HG02642 (cell line): Measurements from ENCODE around the gene ELOVL7.
"Not testable (repeated sequence)": the region's sequence is repeated elsewhere in the genome, so short reads cannot be mapped to it uniquely, and the experiment has no call there.

Experiments
- ATAC-seq: cut with Tn5 transposase; IDR thresholded peaks from one replicate; pipeline ENCODE4 v1.9.1; 2021; ENCODE audit warnings: mild to moderate bottlenecking; ENCODE audit not compliant: unreplicated experiment, poor library complexity

The ELOVL7 gene

DNA sequence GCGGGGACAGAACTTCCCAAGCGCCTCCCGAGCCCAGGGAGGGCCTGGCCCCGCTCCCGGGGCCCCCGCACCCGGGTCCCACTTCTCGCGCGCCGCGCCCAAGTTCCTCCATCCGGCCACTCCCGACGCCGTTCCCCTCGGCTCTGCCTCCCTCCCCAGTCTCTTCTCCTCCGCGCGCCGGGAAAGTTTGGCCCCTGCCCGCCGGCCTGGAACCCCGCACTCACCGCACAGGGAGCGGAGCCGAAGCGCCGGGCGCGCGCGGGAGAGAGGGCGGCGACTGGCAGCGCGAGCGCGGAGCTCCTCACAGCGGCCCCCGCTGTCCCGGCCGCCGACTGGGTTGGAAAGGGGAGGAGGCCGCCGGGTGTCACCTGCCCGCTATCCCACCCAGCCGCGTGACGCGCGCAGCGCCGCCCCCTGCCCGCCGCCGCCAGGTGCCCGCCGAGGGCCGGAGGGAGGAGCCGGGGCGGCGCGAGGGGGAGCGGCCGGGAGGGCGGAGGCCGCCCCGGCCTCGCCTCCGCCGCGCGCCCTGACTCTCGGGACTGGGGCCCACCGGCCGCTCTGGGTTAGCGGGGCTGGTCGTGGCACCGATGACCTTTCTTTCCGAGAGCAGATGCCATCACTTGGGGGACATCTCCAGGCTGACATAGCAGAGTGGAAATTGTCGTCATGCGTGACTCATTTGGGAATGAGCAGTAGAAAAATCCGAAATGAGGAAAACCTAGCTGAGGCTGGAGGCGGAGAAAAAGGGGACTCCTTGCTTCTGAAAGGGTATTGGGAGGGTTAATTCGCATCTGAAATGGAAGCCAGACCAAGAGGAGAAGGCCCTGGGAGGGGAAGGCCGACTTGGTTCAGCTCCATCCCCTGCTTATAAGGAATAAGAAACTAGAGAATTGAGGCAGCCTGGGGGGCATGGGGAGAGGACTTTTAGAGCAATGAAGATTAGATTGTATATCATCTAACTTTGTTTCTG lies at the start of gene ELOVL7:
Gene ELOVL7, minus strand, starts transcription at position 334 of the 970 bp plus-strand sequence. CDS start 56,872 bp downstream, outside the sequence.
- peak; percentile 94 for ATAC-seq

DNA sequence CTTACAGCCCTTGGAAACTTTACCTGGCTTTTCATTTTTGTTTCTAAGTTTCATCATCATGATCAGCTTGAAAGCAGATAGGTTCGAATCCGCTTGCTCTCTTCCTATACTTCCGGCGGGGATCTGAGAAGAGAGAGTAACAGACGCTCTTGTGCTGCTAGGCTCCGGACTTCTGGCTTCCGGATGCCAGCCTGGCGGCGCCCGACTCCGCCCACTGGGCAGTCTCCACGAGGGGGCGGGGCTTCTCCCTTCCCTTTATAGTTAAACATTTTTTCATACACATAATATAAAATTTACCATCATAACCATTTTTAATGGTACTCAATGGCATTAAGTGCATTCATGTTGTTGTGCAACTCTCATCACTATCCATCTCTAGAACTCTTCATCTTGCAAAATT lies 49.5 kb upstream of the ELOVL7 start:
- ATAC-seq: no peak

DNA sequence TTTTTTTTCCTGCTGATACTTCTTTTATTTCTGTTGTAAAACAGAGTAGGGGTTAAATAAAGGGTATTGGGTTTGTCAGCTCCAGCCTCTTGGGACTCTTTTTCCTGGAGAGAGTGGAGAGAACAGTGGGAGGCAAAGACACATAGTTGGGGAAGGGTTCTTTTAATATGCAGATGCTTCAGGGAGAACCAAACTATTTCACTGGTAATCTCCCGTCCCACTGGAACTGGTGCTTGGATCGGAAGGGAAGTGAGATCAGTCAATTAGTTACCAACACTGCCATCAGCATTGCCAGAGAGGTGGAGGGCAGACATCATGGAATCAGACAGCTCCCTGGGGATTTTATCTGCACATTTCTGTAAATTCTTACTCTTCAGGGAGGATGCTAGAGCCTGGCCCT lies 47.6 kb upstream of the ELOVL7 start:
- ATAC-seq: no peak

DNA sequence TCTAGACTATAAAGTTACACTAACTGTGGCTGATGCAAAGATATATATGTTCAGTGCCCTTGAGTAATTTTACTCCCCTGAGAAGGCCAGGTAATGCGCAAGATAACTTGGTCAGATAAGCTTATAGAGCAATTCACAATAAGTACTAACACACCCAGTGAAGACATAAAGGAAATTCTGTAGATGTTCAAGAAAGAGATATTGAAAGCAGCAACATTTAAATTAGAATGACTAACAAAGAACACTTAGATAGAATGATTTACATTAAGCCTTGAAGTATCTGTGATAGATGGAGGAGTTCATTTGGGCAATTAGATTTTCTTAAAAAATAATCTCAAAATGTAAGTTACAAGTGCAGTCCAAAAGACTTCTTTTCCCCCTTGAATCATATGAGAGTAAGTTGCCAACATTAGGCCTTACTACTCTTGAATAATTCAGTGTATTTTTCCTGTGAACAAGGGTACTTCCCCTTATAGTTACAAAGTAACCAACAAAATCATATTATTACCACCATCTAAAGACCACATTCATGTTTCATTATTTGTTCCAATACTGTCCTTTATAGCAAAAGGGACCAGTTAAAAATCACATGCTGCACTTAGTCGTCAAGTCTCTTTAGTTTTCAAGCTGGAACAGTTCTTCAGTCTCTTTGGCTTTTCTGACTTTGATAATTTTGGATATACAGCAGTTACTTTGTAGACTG lies 44.4 kb upstream of the ELOVL7 start:
- peak; percentile 48 for ATAC-seq

DNA sequence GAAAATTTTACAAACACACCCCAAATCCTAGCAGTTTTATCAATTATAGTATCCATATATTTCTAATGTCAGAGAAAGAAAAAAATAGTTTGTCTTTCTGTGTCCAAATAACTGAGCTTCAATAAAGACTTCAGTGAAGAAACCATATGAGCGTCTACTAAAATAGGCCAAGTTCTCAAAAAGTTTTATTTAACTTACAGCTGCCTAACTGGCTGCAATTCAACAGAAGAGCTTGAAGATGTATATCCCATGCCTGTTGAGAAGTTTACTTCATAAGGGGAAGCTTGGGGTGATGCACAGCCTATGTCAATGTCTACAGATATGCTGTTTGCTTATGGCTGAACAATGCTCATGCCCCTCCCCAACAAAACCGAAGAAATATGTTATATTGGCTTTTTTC lies 43.7 kb upstream of the ELOVL7 start:
- ATAC-seq: no peak

DNA sequence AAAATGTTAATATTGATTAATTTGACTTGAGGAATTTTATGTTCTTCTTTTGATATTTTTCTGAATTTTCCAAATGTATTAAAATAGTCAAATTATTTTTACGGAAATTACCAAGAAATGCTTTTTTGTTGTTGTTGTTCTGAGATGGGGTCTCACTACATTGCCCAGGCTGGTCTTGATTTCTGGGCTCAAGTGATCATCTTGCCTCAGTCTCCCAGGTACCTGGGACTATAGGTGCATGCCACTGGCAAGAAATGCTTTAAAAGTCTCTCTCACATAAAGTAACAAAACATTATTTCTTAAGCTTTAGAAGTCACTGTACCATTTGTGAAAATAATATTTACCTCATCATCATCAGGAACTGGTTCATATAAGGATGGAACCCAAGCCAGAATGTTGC lies 43.0 kb upstream of the ELOVL7 start:
- ATAC-seq: no peak

DNA sequence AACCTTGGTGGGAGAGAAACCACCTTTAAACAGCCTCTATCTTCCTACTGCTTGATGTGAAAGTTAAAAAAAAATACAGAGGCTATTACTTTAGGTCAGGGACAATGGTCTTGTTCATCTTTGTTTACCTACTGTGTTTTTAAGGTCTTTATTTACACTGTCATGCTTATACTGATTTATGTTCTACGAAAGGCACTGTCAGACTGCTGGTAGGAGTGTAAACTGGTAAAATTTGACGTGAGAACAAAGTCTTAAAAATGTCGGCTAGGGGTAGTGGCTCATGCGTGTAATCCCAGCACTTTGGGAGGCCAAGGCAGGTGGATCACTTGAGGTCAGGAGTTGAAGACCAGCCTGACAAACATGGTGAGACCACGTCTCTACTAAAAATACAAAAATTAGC lies 42.1 kb upstream of the ELOVL7 start:
- no peak for ATAC-seq

- no peak for ATAC-seq
Observed at GRCh38 chr5:60883229-60883628, 39.2 kb upstream of the ELOVL7 start.

DNA sequence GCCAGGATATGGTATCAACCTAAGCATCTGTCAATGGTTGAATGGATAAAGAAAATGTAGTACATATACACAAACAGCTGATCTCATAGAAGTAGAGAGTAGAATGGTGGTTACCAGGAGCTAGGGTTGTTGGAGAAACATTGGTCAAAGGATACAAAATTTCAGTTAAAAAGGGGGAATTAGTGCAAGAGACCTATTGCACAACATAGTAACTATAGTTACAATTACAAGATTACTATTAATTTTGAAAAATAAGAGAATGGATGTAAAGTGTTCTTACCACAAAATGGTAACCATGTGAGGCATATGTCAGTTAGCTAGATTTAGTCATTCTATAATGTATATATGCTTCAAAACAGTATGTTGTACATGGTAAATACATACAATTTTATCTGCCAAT lies 28.8 kb upstream of the ELOVL7 start:
- no peak for ATAC-seq

GRCh38 chr5:60870857-60871256 lies 26.8 kb upstream of the ELOVL7 start:
- no peak for ATAC-seq

DNA sequence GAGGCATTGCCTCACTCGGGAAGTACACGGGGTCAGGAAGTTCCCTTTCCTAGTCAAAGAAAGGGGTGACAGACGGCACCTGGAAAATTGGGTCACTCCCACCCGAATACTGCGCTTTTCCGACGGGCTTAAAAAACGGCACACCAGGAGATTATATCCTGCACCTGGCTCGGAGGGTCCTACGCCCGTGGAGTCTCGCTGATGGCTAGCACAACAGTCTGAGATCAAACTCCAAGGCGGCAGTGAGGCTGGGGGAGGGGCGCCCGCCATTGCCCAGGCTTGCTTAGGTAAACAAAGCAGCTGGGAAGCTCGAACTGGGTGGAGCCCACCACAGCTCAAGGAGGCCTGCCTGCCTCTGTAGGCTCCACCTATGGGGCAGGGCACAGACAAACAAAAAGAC lies 16.5 kb upstream of the ELOVL7 start:
- ATAC-seq: not testable (repeated sequence)

DNA sequence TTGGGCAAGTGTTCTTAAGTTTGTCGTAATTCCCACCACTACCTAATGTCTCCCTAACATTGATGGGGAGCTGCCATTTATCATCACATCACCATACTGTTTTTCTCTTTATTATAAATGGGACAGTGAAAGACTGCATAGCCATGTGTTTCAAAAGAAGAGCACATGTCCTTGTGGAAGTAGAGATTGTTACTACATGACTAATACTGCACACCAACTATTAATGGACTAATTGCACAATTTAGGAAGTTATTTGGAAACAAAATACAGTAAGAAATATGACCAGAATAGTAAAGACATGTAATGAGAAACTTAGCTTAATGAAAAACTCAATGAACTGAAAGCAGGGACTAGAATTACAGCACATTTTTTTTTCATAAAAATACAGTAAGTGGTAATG lies 12.0 kb upstream of the ELOVL7 start:
- ATAC-seq: no peak

DNA sequence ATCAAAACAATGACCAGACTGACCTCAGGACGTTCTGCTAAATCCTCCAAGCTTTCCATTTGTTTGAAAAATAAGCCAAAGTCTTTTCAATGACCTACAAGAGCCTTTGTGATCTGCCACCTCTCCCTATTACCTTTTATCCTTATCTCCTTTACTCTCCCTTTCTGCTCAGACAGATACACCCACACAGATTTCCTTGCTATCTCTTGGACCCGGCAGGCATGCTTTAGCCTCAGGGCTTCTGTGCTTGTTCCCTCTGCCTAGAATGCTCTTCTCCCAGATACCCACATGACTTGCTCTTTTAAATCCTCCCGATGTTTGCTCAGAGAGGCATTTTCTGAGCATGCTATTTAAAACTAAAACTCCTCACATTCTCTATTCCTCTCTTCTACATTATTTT lies 8.9 kb upstream of the ELOVL7 start:
- no peak for ATAC-seq

DNA sequence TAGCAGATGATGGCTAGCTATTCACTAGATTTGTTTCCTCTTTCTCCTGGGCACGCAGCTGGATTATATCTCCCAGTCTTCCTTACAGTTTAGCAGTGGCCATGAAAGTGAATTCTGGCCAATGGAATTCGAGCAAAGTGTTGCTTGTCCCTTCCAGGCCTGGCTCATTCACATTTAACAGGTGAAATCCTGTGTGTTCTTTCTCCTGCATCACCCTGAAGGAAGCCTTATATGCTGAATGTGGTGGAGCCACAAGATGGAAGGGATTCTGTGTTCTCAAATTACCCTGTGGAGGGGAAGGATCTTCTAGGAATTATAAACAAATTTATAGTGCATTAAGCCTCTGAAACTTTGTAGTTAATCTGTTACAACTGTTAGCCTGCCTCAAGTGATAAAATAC lies 8.2 kb upstream of the ELOVL7 start:
- no peak for ATAC-seq

- no peak for ATAC-seq
Observed at GRCh38 chr5:60851626-60852025, 7.6 kb upstream of the ELOVL7 start.

- ATAC-seq: no peak
Observed at GRCh38 chr5:60846298-60846697, 2.2 kb upstream of the ELOVL7 start.

GRCh38 chr5:60843386-60843935 lies 608 bp downstream of the ELOVL7 start:
- peak; percentile 40 for ATAC-seq

GRCh38 chr5:60842871-60843385 lies 1.1 kb downstream of the ELOVL7 start:
- ATAC-seq: no peak

DNA sequence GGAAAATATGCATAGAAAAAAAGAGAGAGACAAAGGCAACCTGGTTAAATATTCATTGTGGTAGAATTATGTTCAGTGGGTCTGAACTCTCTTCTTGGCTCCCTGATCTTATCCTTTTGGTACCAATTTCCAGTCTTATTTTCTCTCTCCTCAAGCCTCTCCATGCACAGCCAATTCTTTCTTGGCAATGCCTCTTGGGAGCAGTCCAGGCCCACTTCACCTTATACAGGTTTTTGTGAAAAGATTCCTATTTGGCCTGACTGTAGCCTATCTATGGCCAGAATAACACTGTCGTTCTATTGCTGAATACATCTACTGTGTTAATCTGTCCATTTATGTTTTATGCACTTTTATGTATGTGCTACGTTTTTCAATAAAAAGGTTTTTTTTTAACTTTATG lies 2.7 kb downstream of the ELOVL7 start:
- ATAC-seq: no peak

DNA sequence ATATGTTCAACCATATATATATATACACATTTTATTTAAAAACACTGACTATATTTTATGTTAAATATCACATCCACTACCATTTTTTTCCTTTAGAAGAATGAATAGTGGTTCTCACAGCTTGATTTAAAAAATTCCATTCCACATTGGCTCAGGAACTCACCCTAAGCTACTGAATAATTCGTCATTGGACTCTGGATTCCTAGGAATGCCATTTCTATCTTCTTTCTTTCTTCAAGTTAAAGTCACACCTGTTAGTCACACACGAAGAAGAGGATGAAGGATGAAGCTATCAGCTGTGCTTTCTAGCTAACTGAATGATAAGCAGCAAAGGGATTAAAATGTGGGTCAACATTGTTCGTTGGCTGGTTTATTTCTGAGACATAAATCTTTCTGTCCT lies 7.9 kb downstream of the ELOVL7 start:
- no peak for ATAC-seq

- ATAC-seq: no peak
Observed at GRCh38 chr5:60835554-60835953, 8.5 kb downstream of the ELOVL7 start.
